G401.6 (cell line): ENCODE measurements around the gene GGN.
"Not testable (repeated sequence)": the region's sequence is repeated elsewhere in the genome, so short reads cannot be mapped to it uniquely, and the experiment has no call there.

Source experiments
- FAIRE-seq: peaks from 2 replicates; lab custom pipeline; 2012; peaks lifted over from hg19 to GRCh38; lab: Jason Lieb, UNC

GGN gene

DNA sequence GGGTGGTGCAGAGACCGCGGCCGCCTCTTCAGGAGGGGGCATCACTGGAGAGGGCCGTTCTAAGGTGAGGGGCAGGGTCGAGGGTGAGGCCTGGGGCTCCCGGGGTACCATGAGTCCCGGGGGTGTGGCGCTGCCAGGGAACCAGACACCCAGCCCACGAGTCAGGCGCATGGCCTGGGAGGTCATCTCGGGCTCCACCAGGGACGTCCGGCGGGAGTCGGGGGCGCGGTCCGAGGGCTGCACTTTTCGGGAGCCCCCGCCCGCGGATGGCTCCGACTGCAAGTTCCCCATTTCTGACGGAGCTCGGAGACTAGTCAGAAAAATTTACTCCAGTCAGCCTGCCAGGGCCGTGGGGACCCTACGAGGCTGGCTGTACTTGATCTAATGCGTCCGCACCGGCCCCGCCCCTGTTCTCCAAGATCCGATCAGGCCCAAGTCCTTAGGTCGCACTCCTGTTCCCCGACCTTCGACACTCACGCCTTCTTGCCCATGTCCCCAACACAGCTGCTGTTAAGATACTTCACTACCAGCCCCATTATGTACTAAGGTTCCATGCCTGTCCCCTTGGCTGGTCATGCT is 774 bp downstream of the GGN start:
- FAIRE-seq: no peak

- no peak for FAIRE-seq
Observed at GRCh38 chr19:38386300-38386970, 1.4 kb downstream of the GGN start.

GRCh38 chr19:38385804-38386257 is 2.0 kb downstream of the GGN start:
- no peak for FAIRE-seq

DNA sequence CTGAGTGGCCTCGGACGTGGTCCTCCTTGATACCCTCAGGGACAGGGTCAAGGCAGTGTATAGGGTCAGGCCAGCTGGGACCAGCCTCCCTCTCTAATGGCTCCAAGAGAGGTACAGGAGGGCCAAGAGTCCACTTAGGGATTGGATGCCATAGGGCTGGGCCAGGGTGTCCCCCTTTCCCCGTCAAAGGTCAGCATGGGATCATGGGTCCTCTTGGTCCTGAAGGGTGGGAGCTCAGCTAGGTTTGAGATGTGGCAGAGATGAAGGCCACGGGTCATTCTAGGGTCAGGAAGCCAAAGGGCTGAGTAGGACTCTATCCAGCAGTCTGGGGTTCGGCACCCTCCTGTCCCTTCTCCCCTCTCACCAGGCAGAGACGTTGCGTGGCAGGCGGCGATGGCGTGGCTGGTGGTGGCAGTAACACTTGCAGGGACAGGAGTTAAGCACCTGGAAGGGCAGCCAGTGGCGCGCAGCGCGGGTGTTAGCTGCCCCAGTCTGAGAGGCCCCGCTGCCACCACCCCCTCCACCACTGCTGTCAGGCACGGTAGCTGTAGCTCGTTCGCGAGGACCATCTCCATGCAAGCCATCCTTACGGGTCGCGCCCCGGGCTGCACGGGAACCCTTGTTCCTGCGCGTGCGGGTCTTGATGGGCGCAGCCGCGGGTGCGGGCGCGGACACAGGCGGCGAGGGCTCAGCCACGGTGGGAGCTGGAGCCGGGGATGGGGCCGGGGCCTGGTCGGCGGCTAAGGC is 2.6 kb downstream of the GGN start:
- FAIRE-seq: no peak

- no peak for FAIRE-seq
Observed at GRCh38 chr19:38384209-38385027, 3.4 kb downstream of the GGN start.

- no peak for FAIRE-seq
Observed at GRCh38 chr19:38383743-38384142, 4.1 kb downstream of the GGN start.

DNA sequence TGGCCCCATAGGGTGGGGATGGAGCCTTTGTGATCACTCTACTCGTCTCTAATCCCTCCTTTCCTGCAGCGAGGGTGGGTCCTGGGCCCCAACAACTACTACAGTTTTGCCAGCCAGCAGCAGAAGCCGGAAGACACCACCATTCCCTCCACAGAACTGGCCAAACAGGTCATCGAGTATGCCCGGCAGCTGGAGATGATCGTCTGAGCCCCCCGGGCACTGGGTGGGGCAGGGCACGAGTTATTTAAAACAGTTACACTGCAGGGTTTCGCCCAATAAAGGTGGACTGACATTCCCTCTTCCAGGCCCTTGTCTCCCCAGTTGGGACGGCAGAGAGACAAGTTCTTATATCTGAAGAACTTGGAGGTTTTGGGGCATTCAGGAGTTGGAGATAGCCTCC is 4.7 kb downstream of the GGN start:
- no peak for FAIRE-seq

DNA sequence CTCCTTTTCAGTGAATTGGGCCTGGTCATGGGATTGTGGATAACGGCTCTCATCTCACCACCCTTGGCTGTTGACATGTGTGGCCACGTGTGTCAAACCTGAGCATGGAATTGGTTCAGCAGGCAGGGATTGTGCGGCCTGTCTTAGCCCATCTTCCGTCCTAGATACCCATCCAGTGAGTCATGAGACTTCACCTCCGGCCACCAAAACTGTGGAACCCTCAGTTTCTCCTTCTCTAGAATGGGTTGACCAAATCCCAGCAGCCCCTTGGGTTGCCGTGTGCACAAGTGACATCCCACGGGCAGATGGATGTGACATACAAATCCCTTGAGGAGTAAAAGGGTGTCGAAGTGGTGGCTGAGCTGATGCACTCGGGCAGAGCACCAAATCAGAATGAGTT is 6.7 kb downstream of the GGN start:
- FAIRE-seq: no peak

- no peak for FAIRE-seq
Observed at GRCh38 chr19:38378866-38379265, 9.0 kb downstream of the GGN start.

- FAIRE-seq: no peak
Observed at GRCh38 chr19:38377052-38377451, 10.8 kb downstream of the GGN start.

GRCh38 chr19:38376576-38376975 is 11.3 kb downstream of the GGN start:
- no peak for FAIRE-seq

DNA sequence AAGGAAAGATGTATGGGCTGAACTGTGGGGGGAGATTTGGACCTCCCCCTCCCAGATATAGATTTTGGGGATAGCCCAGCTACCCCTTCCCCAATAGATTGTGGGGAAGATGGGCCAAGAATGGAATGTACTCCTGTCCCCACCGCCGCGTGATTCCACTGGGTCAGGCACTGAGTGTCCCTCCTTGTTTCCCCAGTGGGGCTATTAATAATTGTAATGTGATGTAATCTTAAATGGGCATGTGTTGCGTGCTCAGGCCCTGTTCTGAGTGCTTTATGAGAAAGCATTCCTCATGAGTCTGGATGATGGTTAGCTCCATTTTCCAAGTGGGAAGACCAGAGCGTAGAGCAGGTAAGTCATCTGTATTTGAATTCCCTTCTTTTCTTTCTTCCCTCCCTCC is 12.1 kb downstream of the GGN start:
- FAIRE-seq: no peak

GRCh38 chr19:38375098-38375493 is 12.7 kb downstream of the GGN start:
- FAIRE-seq: no peak

DNA sequence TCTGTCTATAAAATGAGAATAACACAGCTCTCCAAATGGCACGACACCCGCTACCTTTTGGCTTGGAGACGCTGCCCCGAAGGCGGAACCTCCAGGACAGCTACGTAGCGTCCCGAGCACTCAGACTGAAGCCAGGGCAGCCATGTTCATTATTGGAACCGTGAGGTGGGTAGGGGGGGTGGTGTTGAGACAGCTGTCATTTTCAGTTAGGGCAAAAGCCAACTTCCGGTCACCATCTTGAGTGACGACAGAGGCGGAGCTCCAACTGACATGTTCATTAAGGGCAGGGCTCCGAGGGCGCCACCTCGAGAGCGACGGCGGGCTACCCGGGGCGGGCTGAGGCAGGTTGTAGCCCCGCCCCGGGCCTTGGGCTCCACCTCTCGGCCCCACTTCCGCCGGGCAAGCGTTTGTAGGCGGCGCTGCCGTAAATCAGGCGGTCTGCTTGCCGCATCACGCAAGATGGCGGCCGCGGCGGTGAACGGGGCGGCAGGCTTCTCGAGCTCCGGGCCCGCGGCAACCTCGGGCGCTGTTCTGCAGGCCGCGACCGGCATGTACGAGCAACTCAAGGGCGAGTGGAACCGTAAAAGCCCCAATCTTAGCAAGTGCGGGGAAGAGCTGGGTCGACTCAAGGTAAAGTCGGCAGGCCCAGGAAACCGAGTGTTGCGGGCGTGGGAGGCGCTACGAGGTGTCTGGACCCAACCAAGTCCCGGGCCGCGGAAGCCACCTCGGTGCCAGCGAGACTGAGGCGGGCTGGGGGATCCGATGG is 13.3 kb downstream of the GGN start, which contains the start of gene PSMD8:
Gene PSMD8 (plus strand): TSS at position 240 of the 766 bp plus-strand sequence. CDS start 31 bp downstream, at position 271.
- FAIRE-seq: peak; percentile 99

DNA sequence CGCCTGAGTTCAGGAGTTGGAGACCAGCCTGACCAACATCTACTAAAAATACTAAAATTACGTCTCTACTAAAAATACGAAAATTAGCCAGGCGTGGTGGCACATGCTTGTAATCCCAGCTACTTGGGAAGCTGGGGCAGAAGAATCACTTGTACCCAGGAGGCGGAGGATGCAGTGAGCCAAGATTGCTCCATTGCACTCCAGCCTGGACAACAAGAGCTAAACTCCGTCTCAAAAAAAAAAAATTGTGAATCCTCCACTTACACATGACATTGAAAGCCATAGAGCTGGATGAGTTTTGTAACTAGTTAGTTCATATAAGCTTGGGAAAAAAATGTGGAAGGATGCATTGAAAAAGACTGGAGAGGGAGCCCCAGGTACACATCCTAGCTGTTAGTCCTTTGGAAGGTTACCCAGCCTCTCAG is 13.9 kb downstream of the GGN start:
- no peak for FAIRE-seq

GRCh38 chr19:38371081-38371480 is 16.8 kb downstream of the GGN start:
- no peak for FAIRE-seq

DNA sequence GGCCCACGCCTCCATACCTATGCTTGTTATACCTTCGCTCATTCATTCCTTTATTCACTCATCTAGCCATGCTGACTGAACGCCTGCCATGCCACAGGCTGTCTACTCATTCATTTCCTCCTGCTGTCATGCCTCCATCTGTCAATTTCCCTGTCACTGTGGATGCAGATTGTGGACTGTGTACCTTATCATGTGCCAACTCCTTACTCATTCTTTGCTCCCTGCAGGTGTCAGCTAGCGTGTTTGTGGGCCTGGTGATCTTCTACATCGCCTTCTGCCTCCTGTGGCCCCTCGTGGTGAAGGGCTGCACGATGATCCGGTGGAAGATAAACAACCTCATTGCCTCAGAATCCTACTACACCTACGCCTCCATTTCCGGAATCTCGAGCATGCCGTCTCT is 17.5 kb downstream of the GGN start:
- no peak for FAIRE-seq

DNA sequence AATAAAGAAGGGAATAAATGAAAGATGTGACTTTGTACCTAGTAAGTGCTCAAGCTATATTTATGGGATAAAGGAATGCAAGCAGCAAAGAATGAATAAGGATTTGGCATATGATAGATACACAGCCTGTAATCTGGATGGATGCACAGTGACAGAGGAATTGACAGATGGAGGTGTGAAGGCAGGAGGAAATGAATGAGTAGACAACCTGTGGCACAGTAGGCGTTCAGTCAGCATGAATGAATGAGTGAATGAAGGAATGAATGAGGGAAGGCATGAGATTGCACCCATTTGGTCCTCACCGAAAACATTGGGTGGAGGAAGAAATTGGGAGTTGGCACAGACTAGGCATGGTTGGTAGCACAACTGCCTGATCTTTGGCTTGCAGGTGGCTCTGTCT is 18.2 kb downstream of the GGN start:
- FAIRE-seq: no peak

DNA sequence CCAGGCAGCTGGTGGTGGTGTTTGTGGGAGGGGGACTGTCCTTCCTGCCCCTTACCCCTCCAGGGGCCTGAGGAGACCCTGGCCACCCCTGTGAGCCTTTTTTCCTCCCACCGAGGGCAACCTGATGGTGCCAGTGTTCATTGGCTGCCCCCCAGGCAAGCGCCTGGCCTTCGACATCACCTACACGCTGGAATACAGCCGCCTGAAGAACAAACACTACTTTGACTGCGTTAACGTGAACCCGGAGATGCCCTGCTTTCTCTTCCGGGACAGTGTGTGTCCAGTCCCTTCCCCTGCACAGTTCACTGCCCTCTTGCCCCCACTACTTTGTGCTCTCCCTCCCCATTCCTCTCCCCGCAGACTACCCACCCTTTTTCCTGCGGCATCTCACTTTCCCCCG is 20.8 kb downstream of the GGN start:
- no peak for FAIRE-seq

- FAIRE-seq: not testable (repeated sequence)
Observed at GRCh38 chr19:38362946-38363688, 24.7 kb downstream of the GGN start.
